ENCODE measurements around the gene MSH3. TPM values are rescaled to one million over a fixed set of nuclear protein-coding genes. Genes with fewer than 3 reads are reported as not detected.
"Not testable (repeated sequence)": the region's sequence is repeated elsewhere in the genome, so short reads cannot be mapped to it uniquely, and the experiment has no call there.

MSH3 gene
- polyA plus RNA-seq, 2 of the 4 experiments (the other 2 are of a cell fraction): 9.3 to 13.1 TPM

DNA sequence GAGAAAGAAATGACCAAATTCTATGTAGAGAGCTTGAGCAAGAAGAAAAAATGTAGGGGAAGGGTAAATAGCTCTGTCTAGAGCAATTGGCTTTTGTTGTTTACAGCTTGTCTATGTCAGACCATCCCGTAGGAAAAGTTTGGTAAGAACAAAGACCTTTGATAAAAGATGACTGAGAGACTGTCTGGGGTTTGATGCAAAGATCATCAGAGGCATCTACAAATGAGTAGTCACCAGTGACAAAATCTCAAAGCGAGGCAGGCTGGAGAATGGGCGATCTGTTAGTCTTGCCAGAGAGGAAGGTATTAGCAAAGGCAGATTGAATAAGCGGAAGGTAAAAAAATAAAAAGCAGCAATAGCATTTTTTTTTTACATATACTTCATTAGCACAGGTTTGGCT lies 180.7 kb downstream of the MSH3 start (continued):
- TF ChIP-seq ZSCAN20 (CRISPR knock-in tag; IDR thresholded peaks at IDR 0.05): no peak
- TF ChIP-seq FOSL2 (IDR thresholded peaks at IDR 0.05): no peak
- TF ChIP-seq FOSL2 (CRISPR knock-in tag; IDR thresholded peaks at IDR 0.05): no peak
- TF ChIP-seq HOXB5 (CRISPR knock-in tag; IDR thresholded peaks at IDR 0.05): no peak
- no peak for TF ChIP-seq ATOH8 (CRISPR knock-in tag; IDR thresholded peaks at IDR 0.05; ENCODE audit: low read depth)
- TF ChIP-seq, protein P1, sequence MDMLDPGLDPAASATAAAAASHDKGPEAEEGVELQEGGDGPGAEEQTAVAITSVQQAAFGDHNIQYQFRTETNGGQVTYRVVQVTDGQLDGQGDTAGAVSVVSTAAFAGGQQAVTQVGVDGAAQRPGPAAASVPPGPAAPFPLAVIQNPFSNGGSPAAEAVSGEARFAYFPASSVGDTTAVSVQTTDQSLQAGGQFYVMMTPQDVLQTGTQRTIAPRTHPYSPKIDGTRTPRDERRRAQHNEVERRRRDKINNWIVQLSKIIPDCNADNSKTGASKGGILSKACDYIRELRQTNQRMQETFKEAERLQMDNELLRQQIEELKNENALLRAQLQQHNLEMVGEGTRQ (IDR thresholded peaks at IDR 0.05): no peak

GRCh38 chr5:80837679-80838078 lies 183.2 kb downstream of the MSH3 start:
- ChIA-PET CTCF (interaction anchor here (1.2 kb wide), 1 partner anchor 11 kb away, joined by 3 read pairs; no protein-coding TSS in a partner anchor), POLR2A (no interaction called here)
- ATAC-seq: no peak
- no peak for DNase-seq (ENCODE audit: low read depth in 1 of 2, low spot score in 1 of 2)
- H3K4me2 ChIP-seq: no peak overlapping the region
- FAIRE-seq: no peak
- no peaks in the 10 kb centered on the region for H3K4me1 ChIP-seq
- H3K4me3 ChIP-seq: no peak overlapping the region
- TF ChIP-seq HEYL (CRISPR knock-in tag; IDR thresholded peaks at IDR 0.05): no peak
- no peak for TF ChIP-seq ZSCAN20 (CRISPR knock-in tag; IDR thresholded peaks at IDR 0.05)
- no peak for TF ChIP-seq CEBPB (IDR thresholded peaks at IDR 0.05)
- no peak for TF ChIP-seq ATOH8 (CRISPR knock-in tag; IDR thresholded peaks at IDR 0.05; ENCODE audit: low read depth)
- TF ChIP-seq EHMT2 (IDR thresholded peaks at IDR 0.05; ENCODE audit: low read depth): no peak
- no peak for TF ChIP-seq RAD21 (conservative IDR thresholded peaks at IDR 0.05 in 1 of 2, IDR thresholded peaks at IDR 0.05 in 1 of 2)
- no peak for TF ChIP-seq ZFP36 (IDR thresholded peaks at IDR 0.05; ENCODE audit: borderline replicate concordance, partially characterized antibody)
- TF ChIP-seq, protein P2, sequence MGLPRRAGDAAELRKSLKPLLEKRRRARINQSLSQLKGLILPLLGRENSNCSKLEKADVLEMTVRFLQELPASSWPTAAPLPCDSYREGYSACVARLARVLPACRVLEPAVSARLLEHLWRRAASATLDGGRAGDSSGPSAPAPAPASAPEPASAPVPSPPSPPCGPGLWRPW (IDR thresholded peaks at IDR 0.05): no peak
- no peak for TF ChIP-seq RNF2 (IDR thresholded peaks at IDR 0.05; ENCODE audit: borderline replicate concordance, low read depth)
- no peak for TF ChIP-seq NR3C1 (IDR thresholded peaks at IDR 0.05)
- no peak for TF ChIP-seq TP53 (CRISPR knock-in tag; IDR thresholded peaks at IDR 0.05)
- no peak for TF ChIP-seq POLR2A (IDR thresholded peaks at IDR 0.05; ENCODE audit: low read length)
- TF ChIP-seq, protein P3, sequence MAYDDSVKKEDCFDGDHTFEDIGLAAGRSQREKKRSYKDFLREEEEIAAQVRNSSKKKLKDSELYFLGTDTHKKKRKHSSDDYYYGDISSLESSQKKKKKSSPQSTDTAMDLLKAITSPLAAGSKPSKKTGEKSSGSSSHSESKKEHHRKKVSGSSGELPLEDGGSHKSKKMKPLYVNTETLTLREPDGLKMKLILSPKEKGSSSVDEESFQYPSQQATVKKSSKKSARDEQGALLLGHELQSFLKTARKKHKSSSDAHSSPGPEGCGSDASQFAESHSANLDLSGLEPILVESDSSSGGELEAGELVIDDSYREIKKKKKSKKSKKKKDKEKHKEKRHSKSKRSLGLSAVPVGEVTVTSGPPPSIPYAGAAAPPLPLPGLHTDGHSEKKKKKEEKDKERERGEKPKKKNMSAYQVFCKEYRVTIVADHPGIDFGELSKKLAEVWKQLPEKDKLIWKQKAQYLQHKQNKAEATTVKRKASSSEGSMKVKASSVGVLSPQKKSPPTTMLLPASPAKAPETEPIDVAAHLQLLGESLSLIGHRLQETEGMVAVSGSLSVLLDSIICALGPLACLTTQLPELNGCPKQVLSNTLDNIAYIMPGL (CRISPR knock-in tag; IDR thresholded peaks at IDR 0.05; ENCODE audit: borderline replicate concordance): no peak
- TF ChIP-seq EP300 (IDR thresholded peaks at IDR 0.05): no peak
- no peaks in the 10 kb centered on the region for H3K9me3 ChIP-seq
- H3K27ac ChIP-seq: no peak overlapping the region

GRCh38 chr5:80841026-80841797 lies 186.8 kb downstream of the MSH3 start:
- CTCF ChIA-PET; FAIRE-seq; H3K4me3 ChIP-seq; DNase-seq (ENCODE audit: low read depth in 1 of 2, low spot score in 1 of 2); H3K27ac ChIP-seq; H3K4me1 ChIP-seq; ATAC-seq; H3K4me2 ChIP-seq; POLR2A ChIA-PET; H3K9me3 ChIP-seq: not testable (repeated sequence)
- 94% methylated on average over 4 of the region's 6 CpGs for WGBS (ENCODE audit: missing lambda C conversion rate)

- CTCF ChIA-PET: interaction anchor here (0.6 kb wide), 1 partner anchor 455 kb away, joined by 4 read pairs; the partner anchor contains the start of gene ZCCHC9
- FAIRE-seq; H3K27ac ChIP-seq; POLR2A ChIA-PET; H3K4me1 ChIP-seq; ATAC-seq; DNase-seq (ENCODE audit: low read depth in 1 of 2, low spot score in 1 of 2); H3K4me2 ChIP-seq; H3K4me3 ChIP-seq: not testable (repeated sequence)
- peaks cover 19% of the 10 kb centered on the region for H3K9me3 ChIP-seq
- WGBS (ENCODE audit: missing lambda C conversion rate): 79% methylated on average over 8 of the region's 8 CpGs
Measured at GRCh38 chr5:80846422-80846821, 192.0 kb downstream of the MSH3 start.

DNA sequence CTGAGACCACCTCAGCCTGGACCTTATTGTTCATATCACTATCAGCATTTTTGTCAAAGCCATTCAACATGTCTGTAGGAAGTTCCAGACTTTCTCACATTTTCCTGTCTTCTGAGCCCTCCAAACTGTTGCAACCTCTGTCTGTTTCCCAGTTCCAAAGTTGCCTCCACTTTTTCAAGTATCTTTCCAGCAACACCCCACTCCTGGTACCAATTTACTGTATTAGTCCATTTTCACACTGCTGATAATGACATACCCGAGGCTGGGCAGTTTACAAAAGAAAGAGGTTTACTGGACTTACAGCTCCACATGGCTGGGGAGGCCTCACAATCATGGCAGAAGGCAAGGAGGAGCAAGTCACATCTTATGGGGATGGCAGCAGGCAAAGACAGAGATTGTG lies 195.7 kb downstream of the MSH3 start:
- ATAC-seq; H3K4me3 ChIP-seq; POLR2A ChIA-PET; CTCF ChIA-PET; H3K4me1 ChIP-seq; H3K4me2 ChIP-seq; DNase-seq (ENCODE audit: low read depth in 1 of 2, low spot score in 1 of 2); FAIRE-seq; H3K27ac ChIP-seq: not testable (repeated sequence)
- peaks cover 19% of the 10 kb centered on the region for H3K9me3 ChIP-seq
- WGBS (ENCODE audit: missing lambda C conversion rate): 38% methylated on average over 1 of the region's 1 CpG
